Activated CD4-positive, alpha-beta T cell treated with anti-CD3 and anti-CD28 coated beads, Interleukin-2, amount 10 ng/mL, durations not matched to agents 7 days and 5 days (primary cell): Measurements from ENCODE around the gene VAV2. TPM values are rescaled to one million over a fixed set of nuclear protein-coding genes. Genes with fewer than 3 reads are reported as not detected.

Source experiments
- CTCF ChIA-PET: fragments of 350-600 bp; sonication (Branson Sonifier 250); formaldehyde crosslinking; loops from one replicate; lab custom pipeline; 2021; ENCODE audit warnings: antibody characterized with exemption; lab: Charles Lee
- POLR2A ChIA-PET: fragments of 350-600 bp; sonication (Branson Sonifier 250); formaldehyde crosslinking; loops from one replicate; lab custom pipeline; 2021; ENCODE audit warnings: antibody characterized with exemption; lab: Charles Lee
- DNase-seq: peaks from one replicate; pipeline ENCODE4 v3.0.0-alpha.2; 2020
- H3K27ac Mint-ChIP-seq: one replicate; pipeline ENCODE4 v1.8.0; 2021; ENCODE audit warnings: mild to moderate bottlenecking, moderate library complexity, mixed read lengths
- H3K27me3 Mint-ChIP-seq: one replicate; pipeline ENCODE4 v1.8.0; 2021; ENCODE audit warnings: mixed read lengths
- H3K36me3 Mint-ChIP-seq: one replicate; pipeline ENCODE4 v1.8.0; 2021; ENCODE audit warnings: low read depth, mixed read lengths
- H3K4me1 Mint-ChIP-seq: one replicate; pipeline ENCODE4 v1.8.0; 2021; ENCODE audit warnings: mixed read lengths
- H3K4me3 Mint-ChIP-seq: one replicate; pipeline ENCODE4 v1.8.0; 2021; ENCODE audit warnings: mild to moderate bottlenecking, moderate library complexity, mixed read lengths
- H3K9me3 Mint-ChIP-seq: one replicate; pipeline ENCODE4 v1.8.0; 2021; ENCODE audit warnings: mixed read lengths
- total RNA-seq, 2 experiments: library from RNA; stranded (reverse); gene quantifications; one replicate each; pipeline ENCODE4 v1.2.3, GENCODE V29; 2021

VAV2 gene
- total RNA-seq, 2 experiments from 2014 or later = 6.2 TPM

DNA sequence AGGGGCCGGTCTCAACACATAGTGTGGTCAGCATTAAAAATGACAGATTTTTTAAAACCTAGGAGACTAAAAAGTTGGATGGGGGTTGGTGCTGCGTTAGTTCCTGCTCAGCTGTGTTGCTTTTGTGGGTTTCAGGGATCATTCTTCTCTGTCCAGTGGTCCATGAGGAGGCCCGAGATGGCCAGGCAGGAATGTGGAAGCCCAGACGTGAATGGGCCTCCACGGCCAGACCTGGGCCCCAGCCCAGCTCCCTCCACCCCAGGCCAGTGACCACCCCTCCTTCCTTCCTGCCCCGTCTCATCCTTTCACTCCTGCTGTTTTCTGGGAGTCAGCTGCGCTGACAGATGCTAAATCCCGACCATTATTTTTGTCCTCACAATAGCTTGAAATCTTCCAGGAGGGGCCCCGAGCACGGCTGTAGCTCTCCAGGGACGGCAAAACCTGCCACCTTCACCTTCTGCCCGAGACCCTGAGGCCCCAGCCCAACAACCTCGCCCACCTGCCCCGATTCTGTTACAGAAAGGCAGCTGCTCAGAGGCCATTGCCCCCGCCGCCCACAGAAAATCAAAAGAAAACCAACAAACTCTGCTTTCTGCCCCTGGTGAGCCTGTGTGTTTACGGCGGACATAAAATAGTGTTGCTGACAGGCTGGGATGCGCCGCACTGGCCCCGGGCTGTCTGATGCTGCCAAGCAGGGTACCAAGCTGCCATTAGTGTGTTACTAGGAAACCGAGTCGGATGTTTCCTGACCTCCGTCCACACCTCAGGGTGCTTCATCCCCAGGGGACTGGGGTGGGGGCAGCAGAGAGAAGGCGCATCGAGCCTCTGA lies 170.3 kb downstream of the VAV2 start:
- CTCF ChIA-PET = interaction anchor here (0.5 to 0.7 kb wide), 2 partner anchors 54 to 1468 kb away, joined by 3 read pairs; no protein-coding TSS in a partner anchor
- H3K36me3 Mint-ChIP-seq = no peaks in the 10 kb centered on the region
- POLR2A ChIA-PET = no interaction called here

DNA sequence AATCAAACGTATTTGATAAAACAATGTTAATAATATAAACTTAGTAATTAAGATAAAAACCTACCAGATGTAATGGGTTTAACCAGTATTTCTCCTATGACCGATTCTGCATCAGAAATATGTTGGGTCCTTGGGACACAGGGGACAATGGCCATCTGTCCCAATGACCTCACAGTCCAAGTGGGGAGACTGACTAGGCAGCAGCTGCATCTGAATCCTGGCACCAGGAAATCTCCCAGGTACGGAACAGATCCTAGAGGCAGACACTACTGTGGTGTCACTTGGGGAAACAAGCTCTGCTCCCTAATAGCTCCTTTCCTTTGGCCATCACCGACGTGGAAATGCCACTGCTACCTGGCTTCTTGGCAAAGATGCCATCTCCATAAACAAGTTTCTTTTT lies 172.2 kb downstream of the VAV2 start:
- Mint-ChIP-seq H3K4me3 (no peak overlapping the region), H3K4me1 (no peaks in the 10 kb centered on the region), H3K36me3 (no peaks in the 10 kb centered on the region), H3K27ac (no peak overlapping the region), H3K9me3 (no peaks in the 10 kb centered on the region), H3K27me3 (no peaks in the 10 kb centered on the region)
- ChIA-PET CTCF (interaction anchor here (0.6 to 0.7 kb wide), 2 partner anchors 112 to 416 kb away, joined by 3 to 4 read pairs; no protein-coding TSS in a partner anchor), POLR2A (no interaction called here)
- no peak for DNase-seq

More for the DNA sequence above, 170.3 kb downstream of the VAV2 start:
- no peaks in the 10 kb centered on the region for H3K9me3 Mint-ChIP-seq
- no peak for DNase-seq
- no peak overlapping the region for H3K27ac Mint-ChIP-seq
- no peaks in the 10 kb centered on the region for H3K27me3 Mint-ChIP-seq
- no peak overlapping the region for H3K4me3 Mint-ChIP-seq
- no peaks in the 10 kb centered on the region for H3K4me1 Mint-ChIP-seq

DNA sequence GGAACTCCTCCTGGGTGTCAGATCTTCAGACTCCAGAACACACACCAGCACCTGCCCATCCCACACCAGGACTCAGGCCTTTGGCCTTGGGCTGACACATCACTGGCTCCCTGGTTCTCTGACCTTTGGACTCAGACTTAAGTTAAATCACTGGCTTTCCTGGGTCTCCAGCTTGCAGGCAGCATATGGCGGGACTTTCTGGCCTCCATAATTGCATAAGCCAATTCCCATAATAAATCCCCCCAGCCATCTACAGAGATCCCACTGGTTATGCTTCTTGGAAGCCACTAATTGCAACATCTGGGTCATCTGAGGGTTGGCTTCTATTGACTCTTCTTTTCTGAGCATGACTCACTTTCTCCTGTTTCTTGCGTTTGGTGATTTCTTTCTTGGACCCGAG lies 173.7 kb downstream of the VAV2 start:
- H3K36me3 Mint-ChIP-seq = no peaks in the 10 kb centered on the region
- no peak overlapping the region for H3K4me3 Mint-ChIP-seq
- DNase-seq = no peak
- no peaks in the 10 kb centered on the region for H3K4me1 Mint-ChIP-seq
- no peaks in the 10 kb centered on the region for H3K9me3 Mint-ChIP-seq
- ChIA-PET CTCF (interaction anchor here (0.7 kb wide), 1 partner anchor 226 kb away, joined by 3 read pairs; no protein-coding TSS in a partner anchor), POLR2A (no interaction called here)
- no peak overlapping the region for H3K27ac Mint-ChIP-seq
- no peaks in the 10 kb centered on the region for H3K27me3 Mint-ChIP-seq

GRCh38 chr9:133815781-133816180 lies 176.3 kb downstream of the VAV2 start:
- DNase-seq = no peak
- no peak overlapping the region for H3K27ac Mint-ChIP-seq
- CTCF ChIA-PET = interaction anchor here (1.1 kb wide), 1 partner anchor 35 kb away, joined by 3 read pairs; no protein-coding TSS in a partner anchor
- no peaks in the 10 kb centered on the region for H3K27me3 Mint-ChIP-seq
- no peaks in the 10 kb centered on the region for H3K9me3 Mint-ChIP-seq
- no peaks in the 10 kb centered on the region for H3K4me1 Mint-ChIP-seq
- POLR2A ChIA-PET = no interaction called here
- no peaks in the 10 kb centered on the region for H3K36me3 Mint-ChIP-seq
- no peak overlapping the region for H3K4me3 Mint-ChIP-seq

DNA sequence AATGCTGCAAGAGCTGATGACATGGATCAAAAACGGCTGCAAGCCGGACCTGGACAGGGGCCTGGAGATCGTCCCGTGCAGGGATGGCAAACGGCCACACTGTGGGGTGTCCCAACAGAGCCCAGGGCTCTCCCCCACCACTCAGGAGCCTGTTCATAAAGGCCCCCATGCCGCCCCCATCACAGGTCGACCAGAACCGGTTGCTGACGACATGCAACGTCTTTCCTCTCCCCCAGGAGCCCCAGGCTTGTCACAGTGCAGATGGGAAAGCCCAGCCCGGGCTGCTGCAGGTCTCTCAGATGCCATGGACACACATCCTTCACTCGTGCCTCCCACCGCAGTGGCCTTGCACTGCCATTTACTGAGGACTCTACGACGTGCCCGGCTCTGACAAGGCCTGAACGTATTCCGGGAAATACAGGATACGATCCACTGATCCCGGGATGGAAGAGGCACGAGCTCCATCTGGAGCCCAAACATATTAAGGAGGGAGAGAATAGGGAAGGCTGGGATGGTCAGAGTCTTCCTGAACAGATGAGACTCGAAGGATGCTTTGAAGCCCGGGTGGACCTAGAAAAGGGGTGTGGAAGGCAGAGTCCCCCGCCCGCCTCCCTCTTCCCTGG lies 177.4 kb downstream of the VAV2 start:
- Mint-ChIP-seq H3K36me3 (no peaks in the 10 kb centered on the region), H3K4me3 (no peak overlapping the region)

GRCh38 chr9:133813749-133814585 lies 178.2 kb downstream of the VAV2 start:
- ChIA-PET CTCF (interaction anchor here (1.2 kb wide), 1 partner anchor 10 kb away, joined by 3 read pairs; no protein-coding TSS in a partner anchor), POLR2A (no interaction called here)
- Mint-ChIP-seq H3K27ac (no peak overlapping the region), H3K4me1 (no peaks in the 10 kb centered on the region), H3K4me3 (no peak overlapping the region), H3K36me3 (no peaks in the 10 kb centered on the region), H3K9me3 (no peaks in the 10 kb centered on the region), H3K27me3 (no peaks in the 10 kb centered on the region)
- DNase-seq = no peak

More for the DNA sequence above, 177.4 kb downstream of the VAV2 start:
- ChIA-PET CTCF (interaction anchor here (1.1 kb wide), 1 partner anchor 33 kb away, joined by 3 read pairs; no protein-coding TSS in a partner anchor), POLR2A (no interaction called here)
- no peaks in the 10 kb centered on the region for H3K9me3 Mint-ChIP-seq
- DNase-seq = no peak
- no peaks in the 10 kb centered on the region for H3K4me1 Mint-ChIP-seq
- H3K27ac Mint-ChIP-seq = no peak overlapping the region
- no peaks in the 10 kb centered on the region for H3K27me3 Mint-ChIP-seq

DNA sequence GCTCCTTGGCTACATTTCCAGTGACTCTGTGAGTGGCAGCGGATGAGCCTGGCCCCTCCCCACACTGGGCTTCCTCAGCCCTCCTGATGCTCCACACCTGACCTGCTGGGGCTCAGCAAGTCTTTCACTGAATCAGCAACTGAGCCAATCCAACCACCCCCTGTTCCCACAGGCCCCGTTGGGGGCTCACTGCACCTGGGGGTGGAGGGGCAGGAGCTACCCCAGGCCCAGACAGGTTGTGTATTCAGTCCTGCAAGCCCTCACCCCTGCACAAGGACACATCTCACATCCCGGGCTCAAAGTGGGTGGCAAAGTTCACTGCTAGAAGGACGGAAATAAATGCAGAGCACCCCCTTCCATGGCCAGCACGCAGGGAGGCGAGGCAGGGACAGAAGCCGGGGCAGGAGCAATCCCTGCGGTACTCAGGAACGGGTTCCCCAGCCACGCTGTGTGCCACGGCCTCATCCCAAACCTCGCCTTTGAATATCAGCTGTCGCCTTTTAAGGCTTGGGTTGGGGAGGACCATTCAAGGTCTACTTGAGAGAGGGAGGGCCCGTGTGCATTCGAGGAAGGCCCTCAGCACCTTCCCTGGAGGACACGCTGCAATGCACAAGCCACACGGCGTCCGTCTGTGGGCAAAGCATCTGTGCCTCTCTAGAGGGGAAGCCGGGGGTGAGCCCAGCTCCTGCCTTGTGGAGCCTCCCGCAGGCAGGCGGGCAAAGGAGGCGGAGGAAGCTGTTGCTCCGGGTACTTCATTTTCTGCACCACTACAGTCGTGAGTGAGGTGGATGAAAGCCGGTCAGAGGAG lies 179.0 kb downstream of the VAV2 start:
- POLR2A ChIA-PET = no interaction called here
- no peaks in the 10 kb centered on the region for H3K9me3 Mint-ChIP-seq
- H3K27me3 Mint-ChIP-seq = no peaks in the 10 kb centered on the region
- no peak for DNase-seq
- H3K4me3 Mint-ChIP-seq = no peak overlapping the region
- H3K4me1 Mint-ChIP-seq = no peaks in the 10 kb centered on the region
- CTCF ChIA-PET = interaction anchor here (1.2 kb wide), 1 partner anchor 10 kb away, joined by 3 read pairs; no protein-coding TSS in a partner anchor
- no peaks in the 10 kb centered on the region for H3K36me3 Mint-ChIP-seq
- H3K27ac Mint-ChIP-seq = no peak overlapping the region

DNA sequence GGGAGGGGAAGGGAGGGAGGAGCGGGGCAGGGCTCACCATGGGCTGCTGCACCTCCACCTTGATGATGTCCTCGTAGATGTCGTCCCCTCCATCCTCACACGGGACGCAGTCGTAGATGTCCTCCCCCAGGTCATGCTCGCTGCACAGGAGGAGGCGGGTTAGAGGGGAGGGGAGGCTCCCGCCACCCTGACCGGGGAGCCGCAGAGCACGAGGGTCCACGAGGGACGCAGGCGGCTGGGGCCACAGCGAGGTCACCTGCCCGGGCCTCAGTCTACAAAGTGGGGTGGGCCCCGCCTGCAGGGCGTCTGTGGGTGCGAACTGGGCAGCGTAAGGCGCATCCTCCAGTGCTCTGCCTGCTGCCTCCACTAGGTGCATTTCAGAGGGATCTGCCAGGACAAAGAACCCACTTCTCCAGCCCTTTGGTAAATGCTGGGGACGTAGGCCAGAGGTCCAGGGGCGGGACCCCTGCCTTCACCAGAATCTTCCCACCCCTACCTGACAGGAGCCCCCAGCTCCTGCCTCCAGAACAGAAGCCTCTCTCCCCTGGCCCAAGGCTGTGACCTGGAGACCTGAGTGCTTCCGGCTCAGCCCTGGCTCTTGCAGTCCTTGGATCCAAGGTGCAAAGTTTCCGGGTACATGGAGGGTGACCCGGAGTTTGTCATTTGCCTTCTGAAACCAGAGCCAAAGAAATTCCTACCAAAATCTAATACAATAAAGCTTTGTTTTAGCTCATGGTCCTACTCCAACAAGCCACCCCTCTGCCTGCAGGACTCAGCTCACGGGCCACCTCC lies 179.9 kb downstream of the VAV2 start:
- Mint-ChIP-seq H3K9me3 (no peaks in the 10 kb centered on the region), H3K4me1 (no peaks in the 10 kb centered on the region), H3K27ac (no peak overlapping the region), H3K27me3 (no peaks in the 10 kb centered on the region), H3K4me3 (no peak overlapping the region), H3K36me3 (no peaks in the 10 kb centered on the region)
- CTCF ChIA-PET = interaction anchor here (1.1 to 1.2 kb wide), 2 partner anchors 9 to 30 kb away, joined by 3 read pairs; no protein-coding TSS in a partner anchor
- no peak for DNase-seq
- POLR2A ChIA-PET = no interaction called here

DNA sequence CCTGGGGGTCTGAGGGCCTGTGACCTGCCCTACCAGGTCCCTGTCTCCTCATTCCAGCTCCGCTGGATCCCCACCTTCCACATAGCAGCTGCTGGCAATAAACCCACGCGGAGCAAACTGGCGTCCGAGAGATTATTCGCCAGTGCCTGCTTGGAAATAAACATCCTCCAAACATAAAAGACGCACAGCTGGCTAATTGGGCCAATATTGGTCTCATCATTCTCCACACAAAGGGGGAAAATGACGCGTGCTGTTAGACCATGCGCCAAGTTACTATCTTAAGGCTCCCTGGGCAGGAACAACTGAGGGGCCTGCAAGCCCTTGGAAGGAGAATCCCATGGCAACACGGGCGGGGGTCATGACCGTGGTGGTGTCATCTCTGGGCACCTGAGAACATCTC lies 180.7 kb downstream of the VAV2 start:
- Mint-ChIP-seq H3K27ac (peak overlapping the region; percentile 25), H3K36me3 (no peaks in the 10 kb centered on the region), H3K4me1 (no peaks in the 10 kb centered on the region), H3K27me3 (no peaks in the 10 kb centered on the region), H3K9me3 (no peaks in the 10 kb centered on the region), H3K4me3 (no peak overlapping the region)
- POLR2A ChIA-PET = no interaction called here
- no peak for DNase-seq
- CTCF ChIA-PET = interaction anchor here (1.1 kb wide), 1 partner anchor 30 kb away, joined by 3 read pairs; no protein-coding TSS in a partner anchor

GRCh38 chr9:133810556-133811195 lies 181.4 kb downstream of the VAV2 start:
- Mint-ChIP-seq H3K27me3 (no peaks in the 10 kb centered on the region), H3K9me3 (no peaks in the 10 kb centered on the region), H3K36me3 (no peaks in the 10 kb centered on the region), H3K4me3 (no peak overlapping the region), H3K4me1 (no peaks in the 10 kb centered on the region), H3K27ac (no peak overlapping the region)
- no peak for DNase-seq
- ChIA-PET CTCF (interaction anchor here (0.9 kb wide), 1 partner anchor 28 kb away, joined by 3 read pairs; no protein-coding TSS in a partner anchor), POLR2A (no interaction called here)

DNA sequence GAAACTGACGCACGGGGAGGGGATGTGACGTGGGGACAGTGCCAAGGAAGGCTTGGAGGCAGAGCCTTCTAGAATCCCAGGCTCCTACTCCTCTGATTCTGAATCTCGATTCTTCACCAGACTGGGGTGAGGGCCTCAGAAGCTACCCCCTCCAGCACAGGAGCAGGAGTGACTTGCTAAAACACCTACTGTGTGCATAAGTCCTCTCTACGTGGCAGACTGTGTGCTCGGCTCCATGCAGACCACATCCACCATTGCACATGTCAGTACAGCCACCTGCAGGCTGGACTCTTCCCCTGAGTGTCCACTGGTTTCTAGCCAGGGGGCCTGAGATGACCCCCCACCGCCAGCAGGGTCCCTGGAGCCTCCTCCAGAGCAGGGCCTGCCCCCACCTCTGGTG lies 182.8 kb downstream of the VAV2 start:
- no peaks in the 10 kb centered on the region for H3K9me3 Mint-ChIP-seq
- no peaks in the 10 kb centered on the region for H3K36me3 Mint-ChIP-seq
- no peaks in the 10 kb centered on the region for H3K27me3 Mint-ChIP-seq
- CTCF ChIA-PET = no interaction called here
- POLR2A ChIA-PET = no interaction called here
- no peak overlapping the region for H3K4me3 Mint-ChIP-seq
- H3K4me1 Mint-ChIP-seq = no peaks in the 10 kb centered on the region
- no peak for DNase-seq
- H3K27ac Mint-ChIP-seq = no peak overlapping the region
